HL-60/S4 treated with phorbol 12-myristate 13-acetate at 8.2 ng/mL for 4 days and 3 days (cell line): Measurements from ENCODE around the gene MMP15.
"Not testable (repeated sequence)": the region's sequence is repeated elsewhere in the genome, so short reads cannot be mapped to it uniquely, and the experiment has no call there.

Experiments
- in situ Hi-C: fragments of 300-500 bp; cut with MboI; formaldehyde crosslinking; loops from 2 replicates; pipeline ENCODE4 v1.15.0; 2022; ENCODE audit warnings: low sequenced_read_pairs

MMP15 gene

GRCh38 chr16:58025351-58026138 lies at the start of gene MMP15:
Gene MMP15 (plus strand): TSS chr16:58025754. CDS start chr16:58026351, 597 bp downstream.
- in situ Hi-C loops: no loop called here

GRCh38 chr16:57976331-57976796 lies 49.2 kb upstream of the MMP15 start:
- in situ Hi-C loops: no loop called here

GRCh38 chr16:57977418-57978069 lies 48.0 kb upstream of the MMP15 start:
- in situ Hi-C loops: no loop called here

- in situ Hi-C loops: not testable (repeated sequence)
These were observed 47.5 kb upstream of the MMP15 start for GRCh38 chr16:57978070-57978465.

GRCh38 chr16:57979006-57979585 lies 46.5 kb upstream of the MMP15 start:
- in situ Hi-C loops: no loop called here

- in situ Hi-C loops: no loop called here
These were observed 43.9 kb upstream of the MMP15 start for GRCh38 chr16:57981636-57982035.

- in situ Hi-C loops: no loop called here
These were observed 43.2 kb upstream of the MMP15 start for GRCh38 chr16:57982385-57982784.

- in situ Hi-C loops: no loop called here
These were observed 40.9 kb upstream of the MMP15 start for GRCh38 chr16:57984443-57985203.

- in situ Hi-C loops: no loop called here
These were observed 40.1 kb upstream of the MMP15 start for GRCh38 chr16:57985204-57986181.

GRCh38 chr16:57986196-57986595 lies 39.4 kb upstream of the MMP15 start:
- in situ Hi-C loops: no loop called here

GRCh38 chr16:57987441-57988177 lies 37.9 kb upstream of the MMP15 start:
- in situ Hi-C loops: no loop called here

- in situ Hi-C loops: no loop called here
These were observed 36.6 kb upstream of the MMP15 start for GRCh38 chr16:57988929-57989328.

GRCh38 chr16:57991551-57992059 lies 33.9 kb upstream of the MMP15 start:
- in situ Hi-C loops: no loop called here

GRCh38 chr16:57992084-57992483 lies 33.5 kb upstream of the MMP15 start:
- in situ Hi-C loops: no loop called here

GRCh38 chr16:57993438-57993837 lies 32.1 kb upstream of the MMP15 start:
- in situ Hi-C loops: no loop called here

- in situ Hi-C loops: no loop called here
These were observed 31.7 kb upstream of the MMP15 start for GRCh38 chr16:57993897-57994296.

- in situ Hi-C loops: no loop called here
These were observed 31.2 kb upstream of the MMP15 start for GRCh38 chr16:57994361-57994760.

GRCh38 chr16:57994778-57995177 lies 30.8 kb upstream of the MMP15 start:
- in situ Hi-C loops: no loop called here
